Coronary artery (tissue), 2 donors: ENCODE data around the gene C6orf58.

Experiments used
- DNase-seq: peaks from one replicate; pipeline ENCODE4 v3.0.0-alpha.2; 2017; ENCODE audit warnings: low spot score
- H3K27ac ChIP-seq, 2 donors: fragments of 200-600 bp; sonication (generic); one replicate each; pipeline ENCODE4 v1.5.1; 2016 to 2019
- H3K4me3 ChIP-seq: fragments of 200-600 bp; sonication (generic); 2 replicates; pipeline ENCODE4 v1.5.1; 2016; ENCODE audit warnings: mild to moderate bottlenecking, moderate library complexity
- CTCF ChIP-seq: fragments of 200-600 bp; sonication (generic); IDR thresholded peaks from one replicate; pipeline ENCODE4 v1.5.1; 2019; ENCODE audit warnings: antibody characterized with exemption

Gene C6orf58

GRCh38 chr6:127570739-127571389 lies 6.1 kb upstream of the C6orf58 start:
- TF ChIP-seq CTCF = no peak

GRCh38 chr6:127578900-127579299 lies 1.9 kb downstream of the C6orf58 start:
- Histone ChIP-seq H3K27ac (no peak overlapping the region), H3K4me3 (no peak overlapping the region)
- TF ChIP-seq CTCF = no peak
- DNase-seq = no peak

More at GRCh38 chr6:127570739-127571389, 6.1 kb upstream of the C6orf58 start:
- DNase-seq = no peak
- Histone ChIP-seq H3K4me3 (no peak overlapping the region), H3K27ac (no peak overlapping the region)

DNA sequence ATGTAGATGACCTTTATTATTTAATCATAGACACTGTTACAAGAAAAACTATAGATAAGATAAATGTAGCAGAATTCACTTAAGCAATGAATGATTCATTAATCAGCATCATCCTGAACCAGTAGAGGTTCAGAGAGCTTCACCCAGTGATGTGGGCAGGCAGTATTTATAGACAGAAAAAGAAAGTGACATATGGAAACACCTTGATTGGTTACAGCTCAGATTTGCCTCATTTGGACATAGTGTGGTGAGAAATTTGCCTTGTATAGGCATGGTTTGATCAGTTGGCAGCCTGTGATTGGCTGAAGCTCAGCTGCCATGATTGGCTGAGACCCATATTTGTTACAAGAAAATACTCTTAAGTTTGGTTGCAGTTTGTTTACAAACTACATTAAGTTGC lies 4.6 kb downstream of the C6orf58 start:
- Histone ChIP-seq H3K4me3 (no peak overlapping the region), H3K27ac (no peak overlapping the region)
- DNase-seq = no peak
- no peak for TF ChIP-seq CTCF

- Histone ChIP-seq H3K4me3 (no peak overlapping the region), H3K27ac (no peak overlapping the region)
- no peak for TF ChIP-seq CTCF
- DNase-seq = no peak
Observed at GRCh38 chr6:127582777-127583462, 5.9 kb downstream of the C6orf58 start.

- TF ChIP-seq CTCF = no peak
- no peak overlapping the region for H3K4me3 ChIP-seq
- no peak for DNase-seq
- H3K27ac ChIP-seq = no peak overlapping the region
Observed at GRCh38 chr6:127585123-127585522, 8.1 kb downstream of the C6orf58 start.

DNA sequence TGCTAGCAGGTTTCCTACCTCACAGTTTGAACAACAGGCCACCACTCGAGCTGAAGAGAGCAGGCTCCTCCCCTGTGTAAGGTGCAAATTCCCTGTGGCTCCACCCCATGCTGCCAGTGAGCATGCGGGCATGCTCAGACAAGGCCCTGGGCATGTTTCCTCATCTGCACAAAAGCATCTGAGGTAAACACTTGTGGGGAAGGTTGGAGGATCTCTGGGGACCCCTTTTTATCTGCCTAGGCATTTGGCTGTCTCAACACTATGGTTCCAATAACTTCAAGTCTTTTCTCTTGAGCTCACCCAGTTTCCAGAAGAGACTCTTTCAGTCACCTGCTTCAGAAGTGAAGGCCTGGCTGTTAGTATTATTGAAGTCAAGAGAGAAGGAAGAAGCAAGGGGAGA lies 9.4 kb downstream of the C6orf58 start:
- no peak for DNase-seq
- TF ChIP-seq CTCF = no peak
- Histone ChIP-seq H3K27ac (no peak overlapping the region), H3K4me3 (no peak overlapping the region)

DNA sequence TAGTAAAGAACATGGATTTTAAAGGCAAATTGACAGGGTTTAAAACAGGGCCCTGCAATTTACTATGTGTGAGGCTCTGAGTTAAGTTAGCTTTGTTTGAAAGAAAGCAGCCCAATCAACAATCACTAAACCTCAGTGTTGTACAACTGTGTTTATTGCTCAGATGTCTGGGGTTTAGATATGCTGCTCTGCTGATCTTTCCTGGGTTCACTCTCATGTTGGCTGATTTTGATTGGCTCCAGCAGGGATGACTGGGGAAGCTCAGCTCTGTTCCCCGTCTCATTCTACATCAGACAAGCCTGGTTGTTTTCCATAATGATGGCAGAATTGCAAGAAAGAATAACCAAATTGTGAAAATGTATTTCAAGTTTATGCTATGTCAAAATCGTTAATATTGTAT lies 10.9 kb downstream of the C6orf58 start:
- H3K27ac ChIP-seq = no peak overlapping the region
- no peak overlapping the region for H3K4me3 ChIP-seq
- no peak for TF ChIP-seq CTCF
- DNase-seq = no peak
